H1 (cell line): ENCODE results near the gene WIPF1. TPM values are rescaled to one million over a fixed set of nuclear protein-coding genes. Genes with fewer than 3 reads are reported as not detected.

Experiments
- CTCF ChIA-PET: fragments of 300-600 bp; sonication (Branson Sonifier 250); formaldehyde crosslinking; loops from one replicate; lab custom pipeline; 2021; ENCODE audit not compliant: partially characterized antibody; lab: Charles Lee
- POLR2A ChIA-PET: fragments of 300-600 bp; sonication (Branson Sonifier 250); formaldehyde crosslinking; loops from one replicate; lab custom pipeline; 2021; ENCODE audit warnings: inconsistent platforms; ENCODE audit not compliant: partially characterized antibody; lab: Charles Lee
- DNase-seq, 2 experiments: peaks; one replicate each; pipeline versions ENCODE4 v3.0.0 to v3.0.0-alpha.2; 2010 to 2022; ENCODE audit warnings: low spot score in 2 of 2, low read depth in 1 of 2, mixed read lengths in 1 of 2
- FAIRE-seq: peaks from 2 replicates; lab custom pipeline; 2011; peaks lifted over from hg19 to GRCh38; lab: Jason Lieb, UNC
- H2AFZ ChIP-seq: 2 replicates; pipeline ENCODE4 v1.8.1; 2012; ENCODE audit warnings: low read length, inconsistent platforms
- H2AK5ac ChIP-seq: 2 replicates; pipeline ENCODE4 v1.6.1; 2013; ENCODE audit warnings: low read depth, low read length
- H2BK120ac ChIP-seq: replicated peaks from 2 replicates; pipeline ENCODE3; 2013; ENCODE audit warnings: low read depth, low read length, inconsistent platforms
- H2BK12ac ChIP-seq: 2 replicates; pipeline ENCODE4 v1.6.1; 2013; ENCODE audit warnings: low read depth, low read length
- H2BK15ac ChIP-seq: 2 replicates; pipeline ENCODE4 v1.6.1; 2013; ENCODE audit warnings: low read length
- H2BK20ac ChIP-seq: 2 replicates; pipeline ENCODE4 v1.6.1; 2013; ENCODE audit warnings: low read length
- H2BK5ac ChIP-seq: 2 replicates; pipeline ENCODE4 v1.6.1; 2013; ENCODE audit warnings: low read depth, low read length
- H3K14ac ChIP-seq: 2 replicates; pipeline ENCODE4 v1.6.1; 2013; ENCODE audit warnings: inconsistent platforms; ENCODE audit not compliant: insufficient read length
- H3K18ac ChIP-seq: 2 replicates; pipeline ENCODE4 v1.6.1; 2013; ENCODE audit warnings: low read length; ENCODE audit errors: extremely low read depth
- H3K23ac ChIP-seq: 2 replicates; pipeline ENCODE4 v1.6.1; 2013; ENCODE audit warnings: inconsistent platforms; ENCODE audit not compliant: insufficient read length
- H3K23me2 ChIP-seq: 2 replicates; pipeline ENCODE4 v1.6.1; 2013; ENCODE audit warnings: low read depth, low read length
- H3K27ac ChIP-seq: 2 replicates; pipeline ENCODE4 v1.6.1; 2011; ENCODE audit warnings: low read depth, low read length, inconsistent platforms
- H3K27me3 ChIP-seq, 4 experiments: replicated peaks in 1 of 4; 1 replicate in 1 of 4; 2 replicates in 3 of 4; pipeline versions ENCODE4 v1.6.1 to v1.8.1; 2011 to 2013; ENCODE audit warnings: low read length in 3 of 4, mild to moderate bottlenecking in 3 of 4, inconsistent platforms in 2 of 4, mixed read lengths in 2 of 4, moderate library complexity in 1 of 4; ENCODE audit not compliant: control insufficient read depth in 3 of 4, insufficient read depth in 3 of 4; ENCODE audit errors: extremely low read depth in 1 of 4
- H3K36me3 ChIP-seq, 4 experiments: 2 replicates each; pipeline versions ENCODE4 v1.6.1 to v1.8.1; 2011 to 2013; ENCODE audit warnings: mild to moderate bottlenecking in 4 of 4, low read length in 3 of 4, moderate library complexity in 2 of 4, control low read depth in 1 of 4, inconsistent platforms in 1 of 4; ENCODE audit not compliant: insufficient read depth in 4 of 4, control insufficient read depth in 2 of 4
- H3K4ac ChIP-seq: replicated peaks from 2 replicates; pipeline ENCODE3; 2013; ENCODE audit warnings: low read length, low read depth, mixed read lengths, inconsistent platforms; ENCODE audit not compliant: insufficient read length
- H3K4me1 ChIP-seq, 4 experiments: replicated peaks in 1 of 4; 1 replicate in 1 of 4; 2 replicates in 3 of 4; pipeline versions ENCODE4 v1.6.1 to v1.8.1; 2011 to 2013; ENCODE audit warnings: low read length in 3 of 4, inconsistent platforms in 2 of 4, mixed read lengths in 1 of 4; ENCODE audit not compliant: insufficient read depth in 4 of 4, control insufficient read depth in 3 of 4
- H3K4me2 ChIP-seq, 2 experiments: 2 replicates each; pipeline versions ENCODE4 v1.6.1 to v1.8.1; 2011 to 2013; ENCODE audit warnings: low read depth in 2 of 2, low read length in 2 of 2, control low read depth in 1 of 2, inconsistent platforms in 1 of 2, mild to moderate bottlenecking in 1 of 2; ENCODE audit not compliant: insufficient read depth in 1 of 2
- H3K4me3 ChIP-seq, 4 experiments: fragments of 200-600, 300-600 bp in 1 of 4; sonication (generic), shearing (Covaris generic), sonication (Bioruptor Twin) in 1 of 4; 2 replicates each; pipeline versions ENCODE4 v1.5.1 to v1.8.1; 2011 to 2016; ENCODE audit warnings: low read length in 4 of 4, low read depth in 3 of 4, control low read depth in 2 of 4, inconsistent platforms in 2 of 4, mild to moderate bottlenecking in 2 of 4, mixed read lengths in 1 of 4, moderate library complexity in 1 of 4; ENCODE audit not compliant: insufficient read depth in 2 of 4; ENCODE audit errors: extremely low read depth in 1 of 4
- H3K56ac ChIP-seq: replicated peaks from 2 replicates; pipeline ENCODE3; 2013; ENCODE audit warnings: low read depth, mild to moderate bottlenecking, mixed read lengths, low read length, inconsistent platforms; ENCODE audit not compliant: insufficient read length
- H3K79me1 ChIP-seq: 2 replicates; pipeline ENCODE4 v1.6.1; 2013; ENCODE audit warnings: low read depth, low read length, control low read depth
- H3K79me2 ChIP-seq, 2 experiments: 2 replicates each; pipeline versions ENCODE4 v1.6.1 to v1.8.1; 2012 to 2013; ENCODE audit warnings: low read length in 2 of 2, mild to moderate bottlenecking in 2 of 2, inconsistent platforms in 1 of 2; ENCODE audit not compliant: insufficient read depth in 2 of 2, control insufficient read depth in 1 of 2
- H3K9ac ChIP-seq, 4 experiments: replicated peaks in 1 of 4; 1 replicate in 1 of 4; 2 replicates in 3 of 4; pipeline versions ENCODE4 v1.6.1 to v1.8.1; 2011 to 2013; ENCODE audit warnings: low read depth in 3 of 4, low read length in 3 of 4, control low read depth in 2 of 4, mild to moderate bottlenecking in 2 of 4, moderate library complexity in 2 of 4, inconsistent platforms in 1 of 4; ENCODE audit errors: extremely low read depth in 1 of 4
- H3K9me3 ChIP-seq, 2 experiments: 2 replicates each; pipeline versions ENCODE4 v1.6.1 to v1.8.1; 2012 to 2013; ENCODE audit warnings: mild to moderate bottlenecking in 2 of 2, moderate library complexity in 2 of 2, control low read depth in 1 of 2, inconsistent platforms in 1 of 2, low read depth in 1 of 2, low read length in 1 of 2, mixed read lengths in 1 of 2; ENCODE audit not compliant: insufficient read depth in 2 of 2
- H4K20me1 ChIP-seq, 2 experiments: replicated peaks in 1 of 2; 2 replicates each; pipeline versions ENCODE3 to v1.8.1; 2011 to 2013; ENCODE audit warnings: inconsistent platforms in 2 of 2, low read length in 2 of 2, mild to moderate bottlenecking in 1 of 2; ENCODE audit not compliant: insufficient read depth in 2 of 2, control insufficient read depth in 1 of 2
- H4K5ac ChIP-seq: 2 replicates; pipeline ENCODE4 v1.6.1; 2013; ENCODE audit warnings: low read length, low read depth, mixed read lengths, inconsistent platforms; ENCODE audit not compliant: insufficient read length
- H4K8ac ChIP-seq: 2 replicates; pipeline ENCODE4 v1.8.0; 2013; ENCODE audit warnings: mild to moderate bottlenecking, moderate library complexity, low read length, inconsistent platforms; ENCODE audit not compliant: insufficient read depth; ENCODE audit errors: extremely low read depth
- H4K91ac ChIP-seq: replicated peaks from 2 replicates; pipeline ENCODE3; 2013; ENCODE audit warnings: low read length, mixed read lengths, inconsistent platforms; ENCODE audit not compliant: insufficient read length
- POLR2A ChIP-seq, 2 experiments: IDR thresholded peaks; 1 replicate in 1 of 2; 2 replicates in 1 of 2; pipeline ENCODE4 v1.6.1; 2011; ENCODE audit warnings: low read depth in 2 of 2, low read length in 2 of 2, mild to moderate bottlenecking in 2 of 2; ENCODE audit errors: control extremely low read depth in 1 of 2
- POLR2AphosphoS5 ChIP-seq: IDR thresholded peaks from 2 replicates; pipeline ENCODE4 v1.6.1; 2011; ENCODE audit warnings: low read depth, low read length
- POU5F1 ChIP-seq: IDR thresholded peaks from 2 replicates; pipeline ENCODE4 v1.6.1; 2011; ENCODE audit warnings: low read depth, mild to moderate bottlenecking, low read length, moderate library complexity
- TAF1 ChIP-seq: IDR thresholded peaks from 2 replicates; pipeline ENCODE4 v1.6.1; 2011; ENCODE audit warnings: mild to moderate bottlenecking, low read depth, low read length
- WGBS, 2 experiments: shearing (Covaris generic) in 1 of 2; methylation state at CpG; one replicate each; pipeline versions ENCODE4 v1.1.6 to v1.1.7; 2013 to 2015; ENCODE audit warnings: low lambda C conversion rate in 2 of 2, mixed read lengths in 2 of 2, inconsistent platforms in 1 of 2, low coverage in 1 of 2, missing lambda C conversion rate in 1 of 2; ENCODE audit not compliant: insufficient replicate concordance in 2 of 2, insufficient coverage in 1 of 2, insufficient read length in 1 of 2; ENCODE audit errors: extremely low coverage in 1 of 2, missing lambda C conversion rate in 1 of 2; 5-methylcytosine and 5-hydroxymethylcytosine counted together
- polyA plus RNA-seq, 7 experiments: library from polyadenylated mRNA; depleted of rRNA in 3 of 7; stranded (reverse) in 5 of 7; unstranded in 2 of 7; fragments of >200 nt in 5 of 7; fragments of 200-250 nt in 2 of 7; gene quantifications; 1 replicate in 5 of 7; 2 replicates in 1 of 7; 4 replicates in 1 of 7; pipeline versions ENCODE4 v1.2.1 to v1.2.3, GENCODE V29; 2011 to 2013; ENCODE audit warnings: missing spikeins in 2 of 7, mixed read lengths in 2 of 7
- total RNA-seq: library from RNA; stranded (reverse); fragmentation: NEBNext Ultra II Directional; extraction: Animal tissue kit (Norgen Biotek cat#: 25700); gene quantifications from 2 replicates; pipeline ENCODE4 v1.2.1, GENCODE V29; 2021

The WIPF1 gene
- total and polyA plus RNA-seq, 2 of the 8 experiments (the other 6 are each of a cell fraction or from before 2014, with no cell fraction given) = 4.7 to 5.2 TPM

DNA sequence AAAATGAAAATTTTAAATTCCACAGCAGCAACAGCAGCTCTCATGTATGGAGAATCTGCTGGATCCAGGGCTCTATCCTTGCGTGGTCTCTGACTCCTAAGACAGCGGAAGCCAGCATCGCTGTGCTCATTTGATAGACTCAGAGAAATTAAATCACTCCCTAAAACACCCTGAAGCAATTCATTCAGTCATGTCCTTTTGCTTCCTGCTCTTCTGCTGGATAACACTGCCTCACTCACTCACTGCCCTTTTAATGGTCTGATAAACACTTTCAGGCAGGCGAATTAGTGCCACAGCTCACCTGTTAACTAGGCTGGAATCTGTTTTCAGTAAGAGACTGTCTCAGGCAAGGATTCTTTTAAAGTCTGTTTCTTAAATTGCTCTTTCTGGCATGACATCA is 10.0 kb downstream of the WIPF1 start:
- H3K27ac ChIP-seq = no peak overlapping the region
- no peak overlapping the region for H3K18ac ChIP-seq
- no peak overlapping the region for H3K56ac ChIP-seq
- H3K23ac ChIP-seq = no peak overlapping the region
- no peak overlapping the region for H2BK12ac ChIP-seq
- H2AK5ac ChIP-seq = no peak overlapping the region
- no peak overlapping the region for H3K4me3 ChIP-seq
- no peak overlapping the region for H3K9ac ChIP-seq
- no peaks in the 10 kb centered on the region; the same call in 1 of the 2 replicates for H3K23me2 ChIP-seq
- no peak overlapping the region for H2BK20ac ChIP-seq
- H2AFZ ChIP-seq = no peak overlapping the region
- no peak overlapping the region for H3K4me2 ChIP-seq
- FAIRE-seq (no peak), DNase-seq (no peak)
- POLR2A ChIA-PET = interaction anchor here (0.9 kb wide), 1 partner anchor 22 kb away, joined by 3 read pairs; no protein-coding TSS in a partner anchor
- H3K27me3 ChIP-seq = no peaks in the 10 kb centered on the region
- H4K91ac ChIP-seq = no peak overlapping the region
- H3K9me3 ChIP-seq = no peaks in the 10 kb centered on the region
- no peaks in the 10 kb centered on the region; a peak in 1 of 8 replicates for H3K36me3 ChIP-seq
- no peak overlapping the region for H2BK15ac ChIP-seq
- no peaks in the 10 kb centered on the region for H3K79me1 ChIP-seq
- TF ChIP-seq POLR2A (IDR thresholded peaks at IDR 0.05; ENCODE audit: control extremely low read depth in 1 of 2, low read depth in 2 of 2, low read length in 2 of 2) (no peak), POLR2AphosphoS5 (no peak), POU5F1 (no peak), TAF1 (no peak)
- H4K5ac ChIP-seq = no peak overlapping the region
- no peak overlapping the region for H3K14ac ChIP-seq
- CTCF ChIA-PET = interaction anchor here (1.0 to 2.9 kb wide), 3 partner anchors 14 to 108 kb away, joined by 3 to 10 read pairs (median 3); no protein-coding TSS in a partner anchor
- H3K79me2 ChIP-seq = no peaks in the 10 kb centered on the region
- peaks cover 2 to 15% (median 9%) of the 10 kb centered on the region in 4 experiments; a peak in 5 of 7 replicates for H3K4me1 ChIP-seq
- peak overlapping the region; percentile 57; the same call in 1 of the 2 replicates for H2BK5ac ChIP-seq
- H2BK120ac ChIP-seq = no peak overlapping the region
- H3K4ac ChIP-seq = no peak overlapping the region
- H4K8ac ChIP-seq = no peak overlapping the region
- whole genome bisulfite sequencing, 2 experiments = 92% methylated on average over 4 of the region's 4 CpGs; no CpG with 5 or more reads in 1 of the 2 experiments
- no peaks in the 10 kb centered on the region for H4K20me1 ChIP-seq
